Midbrain (tissue), 1 donor: ENCODE measurements around the gene ATXN10.
"Not testable (repeated sequence)": the region's sequence is repeated elsewhere in the genome, so short reads cannot be mapped to it uniquely, and the experiment has no call there.

Experiments used
- DNase-seq: peaks from one replicate; lab custom pipeline; 2025; lab: John Stamatoyannopoulos, UW

The ATXN10 gene

GRCh38 chr22:45678961-45679912 is 7.6 kb downstream of the ATXN10 start:
- DNase-seq: no peak

- DNase-seq: no peak
These were observed 9.5 kb downstream of the ATXN10 start for GRCh38 chr22:45680932-45681700.

GRCh38 chr22:45682064-45682463 is 10.4 kb downstream of the ATXN10 start:
- DNase-seq: no peak

GRCh38 chr22:45682773-45683172 is 11.1 kb downstream of the ATXN10 start:
- not testable (repeated sequence) for DNase-seq

- no peak for DNase-seq
These were observed 11.6 kb downstream of the ATXN10 start for GRCh38 chr22:45683248-45683647.

- DNase-seq: no peak
These were observed 12.0 kb downstream of the ATXN10 start for GRCh38 chr22:45683680-45684079.

GRCh38 chr22:45684169-45684568 is 12.5 kb downstream of the ATXN10 start:
- DNase-seq: no peak

- no peak for DNase-seq
These were observed 13.3 kb downstream of the ATXN10 start for GRCh38 chr22:45684752-45685574.

- DNase-seq: no peak
These were observed 14.4 kb downstream of the ATXN10 start for GRCh38 chr22:45686004-45686403.

GRCh38 chr22:45686836-45687235 is 15.2 kb downstream of the ATXN10 start:
- no peak for DNase-seq

- no peak for DNase-seq
These were observed 17.0 kb downstream of the ATXN10 start for GRCh38 chr22:45688600-45689080.

- no peak for DNase-seq
These were observed 17.6 kb downstream of the ATXN10 start for GRCh38 chr22:45689211-45689610.

- DNase-seq: no peak
These were observed 18.4 kb downstream of the ATXN10 start for GRCh38 chr22:45690008-45690407.

GRCh38 chr22:45692549-45692948 is 20.9 kb downstream of the ATXN10 start:
- DNase-seq: no peak

- no peak for DNase-seq
These were observed 22.2 kb downstream of the ATXN10 start for GRCh38 chr22:45693835-45694234.

- DNase-seq: no peak
These were observed 24.6 kb downstream of the ATXN10 start for GRCh38 chr22:45696227-45696626.

- no peak for DNase-seq
These were observed 26.5 kb downstream of the ATXN10 start for GRCh38 chr22:45698094-45698493.

GRCh38 chr22:45702981-45703380 is 31.3 kb downstream of the ATXN10 start:
- DNase-seq: no peak

- DNase-seq: no peak
These were observed 32.1 kb downstream of the ATXN10 start for GRCh38 chr22:45703758-45704157.

GRCh38 chr22:45704648-45705047 is 33.0 kb downstream of the ATXN10 start:
- DNase-seq: no peak

GRCh38 chr22:45707605-45708004 is 36.0 kb downstream of the ATXN10 start:
- DNase-seq: no peak

GRCh38 chr22:45708145-45708544 is 36.5 kb downstream of the ATXN10 start:
- no peak for DNase-seq
